Epithelial cell of proximal tubule (primary cell): ENCODE measurements around the gene SH2D3C. TPM values are rescaled to one million over a fixed set of nuclear protein-coding genes. Genes with fewer than 3 reads are reported as not detected.
"Not testable (repeated sequence)": the region's sequence is repeated elsewhere in the genome, so short reads cannot be mapped to it uniquely, and the experiment has no call there.

Source experiments
- DNase-seq: peaks from one replicate; pipeline ENCODE4 v3.0.0-alpha.2; 2011; ENCODE audit warnings: low read depth
- H3K4me3 ChIP-seq: 2 replicates; pipeline ENCODE4 v1.5.1; 2011; ENCODE audit warnings: low read depth, mild to moderate bottlenecking, low read length
- CTCF ChIP-seq: conservative IDR thresholded peaks from 2 replicates; pipeline ENCODE4 v1.5.1; 2012; ENCODE audit warnings: low read depth, mild to moderate bottlenecking, low read length
- total RNA-seq: library from RNA; depleted of rRNA; stranded (reverse); fragments of >200 nt; gene quantifications from 2 replicates; pipeline ENCODE4 v1.2.3, GENCODE V29; 2015

SH2D3C gene
- total RNA-seq, 1 donor from 2014 or later: not detected

DNA sequence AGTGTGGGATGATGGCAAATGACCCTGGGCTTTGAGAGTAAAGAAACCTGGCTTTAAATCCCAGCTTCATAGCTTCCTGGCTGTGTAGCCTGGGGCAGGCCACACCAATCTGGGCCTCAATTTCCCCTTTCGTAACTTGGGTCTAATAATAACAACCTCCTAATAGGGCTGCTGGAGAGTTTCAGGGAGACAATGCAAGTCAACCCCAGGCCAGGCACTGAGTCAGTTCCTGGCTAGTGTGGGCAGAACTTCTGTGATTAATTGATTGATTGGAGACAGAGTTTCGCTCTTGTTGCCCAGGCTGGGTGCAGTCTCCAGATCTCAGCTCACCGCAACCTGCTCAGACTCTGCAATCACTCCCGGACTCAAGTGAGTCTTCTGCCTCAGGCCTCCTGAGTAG is 3.3 kb upstream of the SH2D3C start:
- no peak for DNase-seq
- no peak overlapping the region for H3K4me3 ChIP-seq
- no peak for TF ChIP-seq CTCF

- not testable (repeated sequence) for H3K4me3 ChIP-seq, DNase-seq
These were observed 2.4 kb upstream of the SH2D3C start for GRCh38 chr9:127780909-127781308.

DNA sequence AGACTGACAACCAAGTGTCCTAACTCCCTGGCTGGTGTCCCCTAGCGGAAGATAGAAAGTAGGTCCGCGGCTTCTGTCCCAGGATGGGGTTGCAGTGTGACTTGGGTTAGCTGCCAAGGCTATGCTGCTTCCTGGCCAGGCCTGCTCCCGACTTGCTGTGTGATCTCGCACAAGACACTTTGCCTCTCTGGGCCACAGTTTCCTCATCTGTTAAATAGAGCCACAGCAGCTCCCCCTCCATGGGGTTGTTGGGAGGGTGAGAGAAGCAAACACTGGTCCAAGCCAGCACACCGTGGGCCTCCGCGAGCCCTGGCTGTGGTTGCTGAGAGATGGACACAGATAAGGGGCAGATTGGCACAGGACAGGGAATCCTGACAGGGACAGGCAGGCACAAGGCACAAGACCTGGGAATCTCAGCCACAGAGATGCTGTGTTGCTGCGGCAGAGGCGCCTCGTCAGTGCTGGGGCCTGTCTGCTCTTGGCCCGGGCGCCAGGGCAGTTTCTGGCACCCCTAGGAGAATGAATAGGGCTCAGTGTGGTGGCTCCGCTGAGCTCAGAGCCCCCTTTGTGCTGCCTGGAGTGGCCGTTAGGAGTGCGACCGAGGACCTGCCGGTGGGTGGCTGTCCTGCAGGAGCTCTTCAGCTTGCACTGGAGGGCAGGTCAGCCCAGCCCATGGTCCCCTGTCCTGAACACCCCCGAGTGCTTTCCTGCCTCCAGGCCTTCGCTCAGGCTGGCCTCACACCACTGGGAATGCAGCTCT is 1.8 kb upstream of the SH2D3C start:
- H3K4me3 ChIP-seq: no peak overlapping the region
- no peak for DNase-seq
- TF ChIP-seq CTCF: no peak

- no peak for TF ChIP-seq CTCF
- H3K4me3 ChIP-seq: no peak overlapping the region
- no peak for DNase-seq
These were observed 893 bp upstream of the SH2D3C start for GRCh38 chr9:127779136-127779981.

DNA sequence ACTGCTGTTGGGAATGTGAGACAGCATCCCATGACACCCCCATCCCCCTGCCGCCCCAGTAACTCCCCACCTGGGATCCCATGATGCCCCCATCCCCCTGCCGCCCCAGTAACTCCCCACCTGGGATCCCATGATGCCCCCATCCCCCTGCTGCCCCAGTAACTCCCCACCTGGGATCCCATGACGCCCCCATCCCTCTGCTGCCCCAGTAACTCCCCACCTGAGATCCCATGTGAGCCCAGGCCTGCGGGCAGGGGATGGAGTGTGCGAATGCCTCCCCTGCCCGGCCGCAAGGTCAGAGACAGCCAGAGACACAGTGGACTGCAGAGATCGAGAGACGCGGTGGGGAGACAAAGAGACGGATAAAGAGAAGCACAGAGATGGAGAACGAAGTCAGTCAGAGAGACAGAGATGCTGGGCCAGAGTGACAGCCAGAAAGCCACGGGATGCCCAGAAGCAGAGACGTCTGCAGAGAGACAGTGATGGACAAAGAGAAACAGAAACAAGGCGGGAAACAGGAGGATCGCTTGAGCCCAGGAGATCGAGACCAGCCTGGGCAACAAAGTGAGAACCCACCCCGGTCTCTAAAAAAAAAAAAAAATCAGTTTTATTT is 992 bp downstream of the SH2D3C start:
- no peak for DNase-seq
- H3K4me3 ChIP-seq: no peak overlapping the region
- TF ChIP-seq CTCF: no peak

- no peak overlapping the region for H3K4me3 ChIP-seq
- no peak for TF ChIP-seq CTCF
- no peak for DNase-seq
These were observed 1.6 kb downstream of the SH2D3C start for GRCh38 chr9:127776924-127777289.

- TF ChIP-seq CTCF: no peak
- DNase-seq: no peak
- H3K4me3 ChIP-seq: no peak overlapping the region
These were observed 2.1 kb downstream of the SH2D3C start for GRCh38 chr9:127776195-127776923.
